Measurements from ENCODE around the gene NTHL1.

NTHL1 gene

DNA sequence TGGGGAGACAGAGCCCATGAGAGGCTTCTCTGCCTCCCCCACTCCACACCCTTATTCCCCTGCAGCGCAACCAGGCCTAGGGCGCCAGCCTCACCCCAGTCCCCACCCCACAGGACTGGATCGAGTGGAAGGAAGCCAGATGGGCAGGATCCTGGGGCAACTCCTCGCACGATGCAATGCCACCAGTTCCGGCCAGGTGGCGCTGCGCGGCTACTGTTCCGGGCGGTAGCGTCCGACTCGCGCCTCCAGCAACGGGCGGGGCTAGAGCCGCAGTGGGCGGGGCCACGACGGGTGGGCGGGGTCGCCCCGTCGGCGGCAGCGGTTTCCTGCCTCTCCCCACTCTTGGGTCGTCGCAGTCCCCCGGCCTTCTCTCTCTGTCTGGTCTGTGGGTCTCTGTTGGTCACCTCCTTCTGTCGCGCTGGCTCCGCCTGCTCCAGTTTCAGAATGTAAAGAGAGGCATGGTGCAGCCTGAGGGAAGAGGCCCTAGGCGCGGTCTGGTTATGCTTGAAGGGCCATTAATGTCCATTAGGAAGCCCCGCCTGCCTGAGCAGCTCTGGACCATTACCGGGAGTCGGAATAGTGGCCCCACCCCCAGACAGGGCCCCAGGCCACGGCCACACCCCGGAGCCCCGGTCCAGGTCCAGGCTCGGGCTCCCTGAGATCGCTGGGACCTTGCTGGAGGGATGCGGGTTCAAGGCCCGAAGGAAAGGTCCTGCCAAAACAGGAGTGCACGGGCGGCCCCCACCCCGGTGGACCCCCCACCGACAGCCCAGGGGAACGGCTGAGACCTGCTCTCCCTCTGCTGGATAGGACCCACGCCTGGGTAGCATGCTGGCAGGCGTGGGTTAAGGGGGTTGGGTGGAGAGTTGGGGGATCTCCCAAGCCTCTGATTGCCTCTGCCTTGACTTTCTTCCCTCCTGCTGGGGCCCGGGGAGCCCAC lies 24.3 kb downstream of the NTHL1 start (continued):
- no peak for TF ChIP-seq MZF1 (tag by site-specific recombination; IDR thresholded peaks at IDR 0.05; ENCODE audit: borderline replicate concordance)
- no peak for TF ChIP-seq HOXA7 (CRISPR knock-in tag; IDR thresholded peaks at IDR 0.05; ENCODE audit: borderline replicate concordance)
- no peak for TF ChIP-seq GLI4 (tag by site-specific recombination; IDR thresholded peaks at IDR 0.05)
- no peak for TF ChIP-seq ZNF596 (tag by site-specific recombination; IDR thresholded peaks at IDR 0.05)
- TF ChIP-seq GLIS2 (tag by site-specific recombination; IDR thresholded peaks at IDR 0.05) = peak; percentile 71
- peak; percentile 30 for TF ChIP-seq SP7 (tag by site-specific recombination; IDR thresholded peaks at IDR 0.05)
- TF ChIP-seq ZNF114 (tag by site-specific recombination; IDR thresholded peaks at IDR 0.05) = no peak
- peak; percentile 76 for TF ChIP-seq ZBTB20 (tag by site-specific recombination; IDR thresholded peaks at IDR 0.05)
- TF ChIP-seq, protein P1, sequence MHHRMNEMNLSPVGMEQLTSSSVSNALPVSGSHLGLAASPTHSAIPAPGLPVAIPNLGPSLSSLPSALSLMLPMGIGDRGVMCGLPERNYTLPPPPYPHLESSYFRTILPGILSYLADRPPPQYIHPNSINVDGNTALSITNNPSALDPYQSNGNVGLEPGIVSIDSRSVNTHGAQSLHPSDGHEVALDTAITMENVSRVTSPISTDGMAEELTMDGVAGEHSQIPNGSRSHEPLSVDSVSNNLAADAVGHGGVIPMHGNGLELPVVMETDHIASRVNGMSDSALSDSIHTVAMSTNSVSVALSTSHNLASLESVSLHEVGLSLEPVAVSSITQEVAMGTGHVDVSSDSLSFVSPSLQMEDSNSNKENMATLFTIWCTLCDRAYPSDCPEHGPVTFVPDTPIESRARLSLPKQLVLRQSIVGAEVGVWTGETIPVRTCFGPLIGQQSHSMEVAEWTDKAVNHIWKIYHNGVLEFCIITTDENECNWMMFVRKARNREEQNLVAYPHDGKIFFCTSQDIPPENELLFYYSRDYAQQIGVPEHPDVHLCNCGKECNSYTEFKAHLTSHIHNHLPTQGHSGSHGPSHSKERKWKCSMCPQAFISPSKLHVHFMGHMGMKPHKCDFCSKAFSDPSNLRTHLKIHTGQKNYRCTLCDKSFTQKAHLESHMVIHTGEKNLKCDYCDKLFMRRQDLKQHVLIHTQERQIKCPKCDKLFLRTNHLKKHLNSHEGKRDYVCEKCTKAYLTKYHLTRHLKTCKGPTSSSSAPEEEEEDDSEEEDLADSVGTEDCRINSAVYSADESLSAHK (tag by site-specific recombination; IDR thresholded peaks at IDR 0.05) = no peak
- no peak for TF ChIP-seq ZNF211 (tag by site-specific recombination; IDR thresholded peaks at IDR 0.05; ENCODE audit: low read depth)
- peak; percentile 89 for TF ChIP-seq SP3 (tag by site-specific recombination; IDR thresholded peaks at IDR 0.05)
- TF ChIP-seq, protein P2, sequence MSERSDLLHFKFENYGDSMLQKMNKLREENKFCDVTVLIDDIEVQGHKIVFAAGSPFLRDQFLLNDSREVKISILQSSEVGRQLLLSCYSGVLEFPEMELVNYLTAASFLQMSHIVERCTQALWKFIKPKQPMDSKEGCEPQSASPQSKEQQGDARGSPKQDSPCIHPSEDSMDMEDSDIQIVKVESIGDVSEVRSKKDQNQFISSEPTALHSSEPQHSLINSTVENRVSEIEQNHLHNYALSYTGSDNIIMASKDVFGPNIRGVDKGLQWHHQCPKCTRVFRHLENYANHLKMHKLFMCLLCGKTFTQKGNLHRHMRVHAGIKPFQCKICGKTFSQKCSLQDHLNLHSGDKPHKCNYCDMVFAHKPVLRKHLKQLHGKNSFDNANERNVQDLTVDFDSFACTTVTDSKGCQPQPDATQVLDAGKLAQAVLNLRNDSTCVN (tag by site-specific recombination; optimal IDR thresholded peaks at IDR 0.05) = peak; percentile 57
- TF ChIP-seq ZNF335 (tag by site-specific recombination; conservative IDR thresholded peaks at IDR 0.05) = peak; percentile 98
- TF ChIP-seq ZFP3 (tag by site-specific recombination; IDR thresholded peaks at IDR 0.05; ENCODE audit: low read depth) = no peak
- TF ChIP-seq, protein P3, sequence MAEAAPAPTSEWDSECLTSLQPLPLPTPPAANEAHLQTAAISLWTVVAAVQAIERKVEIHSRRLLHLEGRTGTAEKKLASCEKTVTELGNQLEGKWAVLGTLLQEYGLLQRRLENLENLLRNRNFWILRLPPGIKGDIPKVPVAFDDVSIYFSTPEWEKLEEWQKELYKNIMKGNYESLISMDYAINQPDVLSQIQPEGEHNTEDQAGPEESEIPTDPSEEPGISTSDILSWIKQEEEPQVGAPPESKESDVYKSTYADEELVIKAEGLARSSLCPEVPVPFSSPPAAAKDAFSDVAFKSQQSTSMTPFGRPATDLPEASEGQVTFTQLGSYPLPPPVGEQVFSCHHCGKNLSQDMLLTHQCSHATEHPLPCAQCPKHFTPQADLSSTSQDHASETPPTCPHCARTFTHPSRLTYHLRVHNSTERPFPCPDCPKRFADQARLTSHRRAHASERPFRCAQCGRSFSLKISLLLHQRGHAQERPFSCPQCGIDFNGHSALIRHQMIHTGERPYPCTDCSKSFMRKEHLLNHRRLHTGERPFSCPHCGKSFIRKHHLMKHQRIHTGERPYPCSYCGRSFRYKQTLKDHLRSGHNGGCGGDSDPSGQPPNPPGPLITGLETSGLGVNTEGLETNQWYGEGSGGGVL (tag by site-specific recombination; IDR thresholded peaks at IDR 0.05) = no peak; the same call in 1 of the 2 replicates
- TF ChIP-seq ZNF302 (tag by site-specific recombination; IDR thresholded peaks at IDR 0.05; ENCODE audit: low read depth) = no peak
- TF ChIP-seq SP2 (tag by site-specific recombination; IDR thresholded peaks at IDR 0.05) = peak; percentile 84
- TF ChIP-seq, protein P4, sequence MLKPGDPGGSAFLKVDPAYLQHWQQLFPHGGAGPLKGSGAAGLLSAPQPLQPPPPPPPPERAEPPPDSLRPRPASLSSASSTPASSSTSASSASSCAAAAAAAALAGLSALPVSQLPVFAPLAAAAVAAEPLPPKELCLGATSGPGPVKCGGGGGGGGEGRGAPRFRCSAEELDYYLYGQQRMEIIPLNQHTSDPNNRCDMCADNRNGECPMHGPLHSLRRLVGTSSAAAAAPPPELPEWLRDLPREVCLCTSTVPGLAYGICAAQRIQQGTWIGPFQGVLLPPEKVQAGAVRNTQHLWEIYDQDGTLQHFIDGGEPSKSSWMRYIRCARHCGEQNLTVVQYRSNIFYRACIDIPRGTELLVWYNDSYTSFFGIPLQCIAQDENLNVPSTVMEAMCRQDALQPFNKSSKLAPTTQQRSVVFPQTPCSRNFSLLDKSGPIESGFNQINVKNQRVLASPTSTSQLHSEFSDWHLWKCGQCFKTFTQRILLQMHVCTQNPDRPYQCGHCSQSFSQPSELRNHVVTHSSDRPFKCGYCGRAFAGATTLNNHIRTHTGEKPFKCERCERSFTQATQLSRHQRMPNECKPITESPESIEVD (tag by site-specific recombination; IDR thresholded peaks at IDR 0.05) = no peak
- TF ChIP-seq, protein P5, sequence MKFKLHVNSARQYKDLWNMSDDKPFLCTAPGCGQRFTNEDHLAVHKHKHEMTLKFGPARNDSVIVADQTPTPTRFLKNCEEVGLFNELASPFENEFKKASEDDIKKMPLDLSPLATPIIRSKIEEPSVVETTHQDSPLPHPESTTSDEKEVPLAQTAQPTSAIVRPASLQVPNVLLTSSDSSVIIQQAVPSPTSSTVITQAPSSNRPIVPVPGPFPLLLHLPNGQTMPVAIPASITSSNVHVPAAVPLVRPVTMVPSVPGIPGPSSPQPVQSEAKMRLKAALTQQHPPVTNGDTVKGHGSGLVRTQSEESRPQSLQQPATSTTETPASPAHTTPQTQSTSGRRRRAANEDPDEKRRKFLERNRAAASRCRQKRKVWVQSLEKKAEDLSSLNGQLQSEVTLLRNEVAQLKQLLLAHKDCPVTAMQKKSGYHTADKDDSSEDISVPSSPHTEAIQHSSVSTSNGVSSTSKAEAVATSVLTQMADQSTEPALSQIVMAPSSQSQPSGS (tag by site-specific recombination; IDR thresholded peaks at IDR 0.05; ENCODE audit: low read depth) = no peak
- TF ChIP-seq TCF7L2 (IDR thresholded peaks at IDR 0.05; ENCODE audit: borderline replicate concordance, low read depth, low read length) = no peak
- TF ChIP-seq ZSCAN23 (tag by site-specific recombination; IDR thresholded peaks at IDR 0.05) = no peak
- TF ChIP-seq ZBTB17 (tag by site-specific recombination; IDR thresholded peaks at IDR 0.05) = peak; percentile 97
- TF ChIP-seq ZNF266 (tag by site-specific recombination; IDR thresholded peaks at IDR 0.05; ENCODE audit: low read depth) = no peak
- TF ChIP-seq ZNF514 (tag by site-specific recombination; IDR thresholded peaks at IDR 0.05) = no peak
- no peak for TF ChIP-seq ZNF677 (tag by site-specific recombination; IDR thresholded peaks at IDR 0.05)
- TF ChIP-seq ZNF548 (tag by site-specific recombination; IDR thresholded peaks at IDR 0.05) = no peak
- no peak for TF ChIP-seq ZNF629 (tag by site-specific recombination; IDR thresholded peaks at IDR 0.05)
- TF ChIP-seq, protein P6, sequence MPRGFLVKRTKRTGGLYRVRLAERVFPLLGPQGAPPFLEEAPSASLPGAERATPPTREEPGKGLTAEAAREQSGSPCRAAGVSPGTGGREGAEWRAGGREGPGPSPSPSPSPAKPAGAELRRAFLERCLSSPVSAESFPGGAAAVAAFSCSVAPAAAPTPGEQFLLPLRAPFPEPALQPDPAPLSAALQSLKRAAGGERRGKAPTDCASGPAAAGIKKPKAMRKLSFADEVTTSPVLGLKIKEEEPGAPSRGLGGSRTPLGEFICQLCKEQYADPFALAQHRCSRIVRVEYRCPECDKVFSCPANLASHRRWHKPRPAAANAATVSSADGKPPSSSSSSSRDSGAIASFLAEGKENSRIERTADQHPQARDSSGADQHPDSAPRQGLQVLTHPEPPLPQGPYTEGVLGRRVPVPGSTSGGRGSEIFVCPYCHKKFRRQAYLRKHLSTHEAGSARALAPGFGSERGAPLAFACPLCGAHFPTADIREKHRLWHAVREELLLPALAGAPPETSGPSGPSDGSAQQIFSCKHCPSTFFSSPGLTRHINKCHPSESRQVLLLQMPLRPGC (tag by site-specific recombination; IDR thresholded peaks at IDR 0.05) = no peak
